ENCODE results near the gene MT1X.

MT1X gene

GRCh38 chr16:56677474-56677873, 4.8 kb upstream of the MT1X start:
- no peak for DNase-seq (ENCODE audit: low read depth in 1 of 2, low spot score in 1 of 2)

- DNase-seq (ENCODE audit: low read depth in 1 of 2, low spot score in 1 of 2), result no peak
These were observed 3.1 kb upstream of the MT1X start for GRCh38 chr16:56679078-56679730.

GRCh38 chr16:56679818-56680217, 2.5 kb upstream of the MT1X start:
- no peak for DNase-seq (ENCODE audit: low read depth in 1 of 2, low spot score in 1 of 2)

GRCh38 chr16:56682703-56683397, 580 bp downstream of the MT1X start:
- DNase-seq (ENCODE audit: low read depth in 1 of 2, low spot score in 1 of 2), result no peak

- DNase-seq (ENCODE audit: low read depth in 1 of 2, low spot score in 1 of 2), result no peak
These were observed 1.3 kb downstream of the MT1X start for GRCh38 chr16:56683424-56684172.

GRCh38 chr16:56684256-56684925, 2.1 kb downstream of the MT1X start:
- DNase-seq (ENCODE audit: low read depth in 1 of 2, low spot score in 1 of 2), result no peak

GRCh38 chr16:56684926-56685590, 2.8 kb downstream of the MT1X start:
- DNase-seq (ENCODE audit: low read depth in 1 of 2, low spot score in 1 of 2), result no peak

GRCh38 chr16:56686758-56687157, 4.5 kb downstream of the MT1X start:
- DNase-seq (ENCODE audit: low read depth in 1 of 2, low spot score in 1 of 2), result no peak

GRCh38 chr16:56688762-56689161, 6.5 kb downstream of the MT1X start:
- DNase-seq (ENCODE audit: low read depth in 1 of 2, low spot score in 1 of 2), result no peak

GRCh38 chr16:56689171-56689570, 6.9 kb downstream of the MT1X start:
- no peak for DNase-seq (ENCODE audit: low read depth in 1 of 2, low spot score in 1 of 2)

GRCh38 chr16:56690420-56691122, 8.3 kb downstream of the MT1X start:
- no peak for DNase-seq (ENCODE audit: low read depth in 1 of 2, low spot score in 1 of 2)

- DNase-seq (ENCODE audit: low read depth in 1 of 2, low spot score in 1 of 2), result no peak
These were observed 9.6 kb downstream of the MT1X start for GRCh38 chr16:56691885-56692284.

- no peak for DNase-seq (ENCODE audit: low read depth in 1 of 2, low spot score in 1 of 2)
These were observed 13.0 kb downstream of the MT1X start for GRCh38 chr16:56695246-56695645.

- no peak for DNase-seq (ENCODE audit: low read depth in 1 of 2, low spot score in 1 of 2)
These were observed 15.3 kb downstream of the MT1X start for GRCh38 chr16:56697456-56698155.

- DNase-seq (ENCODE audit: low read depth in 1 of 2, low spot score in 1 of 2), result no peak
These were observed 17.9 kb downstream of the MT1X start for GRCh38 chr16:56700195-56700594.

- DNase-seq (ENCODE audit: low read depth in 1 of 2, low spot score in 1 of 2), result no peak
These were observed 18.4 kb downstream of the MT1X start for GRCh38 chr16:56700631-56701030.

GRCh38 chr16:56701534-56701933, 19.3 kb downstream of the MT1X start:
- no peak for DNase-seq (ENCODE audit: low read depth in 1 of 2, low spot score in 1 of 2)

GRCh38 chr16:56702836-56703235, 20.6 kb downstream of the MT1X start:
- DNase-seq (ENCODE audit: low read depth in 1 of 2, low spot score in 1 of 2), result no peak

- no peak for DNase-seq (ENCODE audit: low read depth in 1 of 2, low spot score in 1 of 2)
These were observed 26.5 kb downstream of the MT1X start for GRCh38 chr16:56708525-56709442.
